ENCODE measurements around the gene RNF39.

The RNF39 gene

GRCh38 chr6:30055513-30055912 is 20.1 kb downstream of the RNF39 start:
- no peak for TF ChIP-seq CTCF (IDR thresholded peaks at IDR 0.05; ENCODE audit: low read length, missing control alignments)
- no peak overlapping the region for H3K4me3 ChIP-seq (replicated peaks; ENCODE audit: low read depth, low read length)
- DNase-seq (ENCODE audit: low read depth) = no peak

GRCh38 chr6:30053682-30054081 is 21.9 kb downstream of the RNF39 start:
- DNase-seq (ENCODE audit: low read depth) = no peak
- no peak overlapping the region for H3K4me3 ChIP-seq (replicated peaks; ENCODE audit: low read depth, low read length)
- no peak for TF ChIP-seq CTCF (IDR thresholded peaks at IDR 0.05; ENCODE audit: low read length, missing control alignments)

GRCh38 chr6:30047220-30047619 is 28.3 kb downstream of the RNF39 start:
- H3K4me3 ChIP-seq (replicated peaks; ENCODE audit: low read depth, low read length) = no peak overlapping the region
- no peak for TF ChIP-seq CTCF (IDR thresholded peaks at IDR 0.05; ENCODE audit: low read length, missing control alignments)
- DNase-seq (ENCODE audit: low read depth) = no peak

GRCh38 chr6:30044630-30045029 is 30.9 kb downstream of the RNF39 start:
- peak; percentile 48 for DNase-seq (ENCODE audit: low read depth)
- no peak for TF ChIP-seq CTCF (IDR thresholded peaks at IDR 0.05; ENCODE audit: low read length, missing control alignments)

GRCh38 chr6:30043744-30044143 is 31.8 kb downstream of the RNF39 start:
- no peak for TF ChIP-seq CTCF (IDR thresholded peaks at IDR 0.05; ENCODE audit: low read length, missing control alignments)

More at GRCh38 chr6:30044630-30045029, 30.9 kb downstream of the RNF39 start:
- H3K4me3 ChIP-seq (replicated peaks; ENCODE audit: low read depth, low read length) = no peak overlapping the region

GRCh38 chr6:30042914-30043313 is 32.7 kb downstream of the RNF39 start:
- TF ChIP-seq CTCF (IDR thresholded peaks at IDR 0.05; ENCODE audit: low read length, missing control alignments) = no peak
- H3K4me3 ChIP-seq (replicated peaks; ENCODE audit: low read depth, low read length) = no peak overlapping the region
- DNase-seq (ENCODE audit: low read depth) = no peak

More at GRCh38 chr6:30043744-30044143, 31.8 kb downstream of the RNF39 start:
- no peak overlapping the region for H3K4me3 ChIP-seq (replicated peaks; ENCODE audit: low read depth, low read length)
- no peak for DNase-seq (ENCODE audit: low read depth)

- no peak overlapping the region for H3K4me3 ChIP-seq (replicated peaks; ENCODE audit: low read depth, low read length)
- no peak for TF ChIP-seq CTCF (IDR thresholded peaks at IDR 0.05; ENCODE audit: low read length, missing control alignments)
- DNase-seq (ENCODE audit: low read depth) = no peak
Observed at GRCh38 chr6:30042476-30042875, 33.1 kb downstream of the RNF39 start.

All from fibroblast of pulmonary artery (primary cell).